Neutrophil (primary cell): ENCODE measurements around the gene MITF.

Source experiments
- H3K27ac ChIP-seq: fragments of 200-600 bp; sonication (generic); 2 replicates; pipeline ENCODE4 v1.5.1; 2016; ENCODE audit warnings: mild to moderate bottlenecking, moderate library complexity
- H3K27me3 ChIP-seq: fragments of 200-600 bp; sonication (generic); 2 replicates; pipeline ENCODE4 v1.6.0; 2016; ENCODE audit warnings: mild to moderate bottlenecking
- H3K36me3 ChIP-seq: fragments of 200-600 bp; sonication (generic); 2 replicates; pipeline ENCODE4 v1.5.1; 2017
- H3K4me1 ChIP-seq, 2 experiments: fragments of 200-600 bp in 1 of 2; sonication (generic) in 1 of 2; 1 replicate in 1 of 2; 2 replicates in 1 of 2; pipeline versions ENCODE4 v1.5.1 to v1.6.1; 2013 to 2016; ENCODE audit warnings: low read depth in 1 of 2, low read length in 1 of 2, mild to moderate bottlenecking in 1 of 2, moderate library complexity in 1 of 2; ENCODE audit not compliant: control insufficient read depth in 1 of 2, insufficient read depth in 1 of 2
- H3K4me3 ChIP-seq, 2 experiments: fragments of 200-600 bp in 1 of 2; sonication (generic) in 1 of 2; 1 replicate in 1 of 2; 2 replicates in 1 of 2; pipeline ENCODE4 v1.5.1; 2013 to 2016; ENCODE audit warnings: low read depth in 1 of 2, low read length in 1 of 2, mild to moderate bottlenecking in 1 of 2, moderate library complexity in 1 of 2
- H3K9me3 ChIP-seq: fragments of 200-600 bp; sonication (generic); 2 replicates; pipeline ENCODE4 v1.5.1; 2016
- TF ChIP-seq, protein P1 (sequence below): fragments of 200-600 bp; sonication (generic); IDR thresholded peaks from 2 replicates; pipeline ENCODE4 v1.5.1; 2016; ENCODE audit warnings: antibody characterized with exemption

MITF gene, protein sequence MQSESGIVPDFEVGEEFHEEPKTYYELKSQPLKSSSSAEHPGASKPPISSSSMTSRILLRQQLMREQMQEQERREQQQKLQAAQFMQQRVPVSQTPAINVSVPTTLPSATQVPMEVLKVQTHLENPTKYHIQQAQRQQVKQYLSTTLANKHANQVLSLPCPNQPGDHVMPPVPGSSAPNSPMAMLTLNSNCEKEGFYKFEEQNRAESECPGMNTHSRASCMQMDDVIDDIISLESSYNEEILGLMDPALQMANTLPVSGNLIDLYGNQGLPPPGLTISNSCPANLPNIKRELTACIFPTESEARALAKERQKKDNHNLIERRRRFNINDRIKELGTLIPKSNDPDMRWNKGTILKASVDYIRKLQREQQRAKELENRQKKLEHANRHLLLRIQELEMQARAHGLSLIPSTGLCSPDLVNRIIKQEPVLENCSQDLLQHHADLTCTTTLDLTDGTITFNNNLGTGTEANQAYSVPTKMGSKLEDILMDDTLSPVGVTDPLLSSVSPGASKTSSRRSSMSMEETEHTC

DNA sequence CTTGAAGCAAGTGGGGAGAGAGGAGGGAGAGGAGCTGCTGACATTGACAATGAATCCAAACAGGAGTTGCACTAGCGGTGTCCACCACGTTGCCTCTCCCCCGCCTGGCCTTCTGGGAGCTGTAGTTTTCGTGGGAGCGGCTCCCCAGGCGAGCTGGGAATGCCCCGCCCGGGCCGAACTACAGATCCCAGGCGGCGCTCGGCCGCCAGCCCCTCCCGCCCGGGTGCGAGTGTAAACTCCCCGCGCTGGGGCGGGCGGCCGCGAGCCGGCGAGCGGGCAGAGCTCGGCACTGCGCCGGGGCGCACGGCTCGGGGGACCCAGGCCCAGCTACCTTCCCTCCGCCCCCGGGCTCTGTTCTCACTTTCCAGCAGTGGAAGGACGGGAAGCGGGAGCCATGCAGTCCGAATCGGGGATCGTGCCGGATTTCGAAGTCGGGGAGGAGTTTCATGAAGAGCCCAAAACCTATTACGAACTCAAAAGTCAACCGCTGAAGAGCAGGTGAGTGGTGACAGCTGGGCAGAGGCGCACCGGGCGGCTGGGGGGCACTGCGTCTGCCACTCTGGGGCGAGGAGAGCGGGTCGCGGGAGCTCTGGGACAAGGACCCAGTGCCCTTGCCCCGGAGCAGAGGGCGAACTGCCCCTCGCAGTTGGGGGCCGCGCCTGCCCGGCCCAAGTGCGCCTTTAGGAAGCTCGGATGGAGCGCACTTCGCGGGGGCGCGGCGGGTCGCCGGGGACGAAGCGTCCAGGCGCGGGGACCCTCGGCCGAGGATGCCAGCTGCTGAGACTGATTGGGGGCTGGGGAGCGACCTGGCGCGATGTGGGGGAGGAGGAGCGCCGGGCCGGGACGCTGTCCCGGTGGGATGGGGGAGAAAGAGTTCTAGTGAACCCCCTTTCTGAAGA is at the start of gene MITF:
Gene MITF, plus strand, starts transcription at position 261 of the 899 bp plus-strand sequence. Its CDS starts 134 bp downstream, at position 395.
- H3K4me1 ChIP-seq, result peaks cover 6 to 17% of the 10 kb centered on the region in 2 experiments
- H3K4me3 ChIP-seq, result peak within 1 kb of the TSS; percentile 16 to 31
- H3K27ac ChIP-seq, result no peak within 1 kb of the TSS
- TF ChIP-seq, protein P1, sequence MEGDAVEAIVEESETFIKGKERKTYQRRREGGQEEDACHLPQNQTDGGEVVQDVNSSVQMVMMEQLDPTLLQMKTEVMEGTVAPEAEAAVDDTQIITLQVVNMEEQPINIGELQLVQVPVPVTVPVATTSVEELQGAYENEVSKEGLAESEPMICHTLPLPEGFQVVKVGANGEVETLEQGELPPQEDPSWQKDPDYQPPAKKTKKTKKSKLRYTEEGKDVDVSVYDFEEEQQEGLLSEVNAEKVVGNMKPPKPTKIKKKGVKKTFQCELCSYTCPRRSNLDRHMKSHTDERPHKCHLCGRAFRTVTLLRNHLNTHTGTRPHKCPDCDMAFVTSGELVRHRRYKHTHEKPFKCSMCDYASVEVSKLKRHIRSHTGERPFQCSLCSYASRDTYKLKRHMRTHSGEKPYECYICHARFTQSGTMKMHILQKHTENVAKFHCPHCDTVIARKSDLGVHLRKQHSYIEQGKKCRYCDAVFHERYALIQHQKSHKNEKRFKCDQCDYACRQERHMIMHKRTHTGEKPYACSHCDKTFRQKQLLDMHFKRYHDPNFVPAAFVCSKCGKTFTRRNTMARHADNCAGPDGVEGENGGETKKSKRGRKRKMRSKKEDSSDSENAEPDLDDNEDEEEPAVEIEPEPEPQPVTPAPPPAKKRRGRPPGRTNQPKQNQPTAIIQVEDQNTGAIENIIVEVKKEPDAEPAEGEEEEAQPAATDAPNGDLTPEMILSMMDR, result no peak
- no peaks in the 10 kb centered on the region for H3K36me3 ChIP-seq
- peaks cover 84% of the 10 kb centered on the region for H3K27me3 ChIP-seq
- H3K9me3 ChIP-seq, result no peaks in the 10 kb centered on the region

DNA sequence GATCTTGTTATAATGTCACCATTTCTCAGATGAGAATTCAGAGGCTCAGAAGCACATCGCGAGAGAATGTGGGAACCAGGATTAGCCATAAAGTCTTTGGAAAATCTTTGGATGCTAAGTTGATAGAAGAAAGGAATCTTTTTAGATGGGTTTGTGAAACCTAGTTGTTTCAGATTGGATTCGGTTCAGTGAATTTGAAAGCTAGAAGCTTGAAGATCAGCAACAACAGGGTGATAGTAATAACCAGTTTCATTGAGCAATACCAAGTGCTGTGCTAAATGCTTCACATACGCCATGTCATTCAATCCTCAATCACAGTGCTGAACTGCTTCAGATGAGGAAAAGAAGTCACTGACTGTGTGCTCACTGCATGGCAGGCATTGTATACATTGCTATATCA is 47.4 kb upstream of the MITF start:
- H3K27ac ChIP-seq, result no peak overlapping the region
- H3K4me3 ChIP-seq, result no peak overlapping the region
- no peaks in the 10 kb centered on the region for H3K9me3 ChIP-seq
- peaks cover 6% of the 10 kb centered on the region for H3K27me3 ChIP-seq
- no peaks in the 10 kb centered on the region for H3K36me3 ChIP-seq
- H3K4me1 ChIP-seq, result no peaks in the 10 kb centered on the region
- TF ChIP-seq, protein P1, result no peak

DNA sequence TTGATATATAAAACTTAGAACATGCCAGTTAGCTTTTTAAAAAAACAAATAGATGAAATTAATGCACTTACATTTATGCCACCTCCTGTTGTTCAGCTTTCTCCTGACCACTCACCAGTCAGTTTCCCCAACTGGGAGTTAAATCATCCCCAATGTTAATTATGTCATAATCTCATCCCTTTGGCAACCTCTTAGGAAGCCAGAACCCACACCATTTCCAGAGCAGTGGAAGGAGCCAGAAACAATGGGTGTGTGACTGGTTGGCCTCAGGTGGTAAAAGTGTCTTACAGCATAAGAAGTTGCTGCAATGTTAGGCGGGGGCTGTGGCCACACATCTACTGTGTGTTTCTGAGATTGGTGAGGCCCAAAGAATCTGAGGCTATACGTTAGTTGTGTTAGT is 46.5 kb upstream of the MITF start:
- TF ChIP-seq, protein P1, result no peak
- Histone ChIP-seq H3K4me1 (no peaks in the 10 kb centered on the region), H3K27ac (no peak overlapping the region), H3K9me3 (no peaks in the 10 kb centered on the region), H3K36me3 (no peaks in the 10 kb centered on the region), H3K4me3 (no peak overlapping the region), H3K27me3 (peaks cover 6% of the 10 kb centered on the region)

DNA sequence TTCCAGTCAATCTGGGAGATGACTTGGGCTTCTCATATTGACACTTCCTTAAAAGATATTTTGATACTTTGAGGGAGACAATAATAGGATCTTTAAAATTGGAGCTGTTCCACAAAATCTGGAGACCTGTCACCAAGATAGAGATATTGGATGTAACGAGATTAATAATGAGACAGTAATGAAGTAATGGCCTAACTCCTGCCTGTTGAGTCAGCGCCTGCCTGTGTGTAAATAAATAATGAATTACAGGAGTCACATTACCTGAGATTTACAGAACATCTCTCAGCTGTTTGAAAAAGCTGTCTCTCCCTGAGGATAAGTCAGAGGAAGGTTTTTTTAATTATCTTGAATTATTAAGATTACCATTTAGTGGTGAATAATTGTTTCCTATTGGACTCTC is 43.8 kb upstream of the MITF start:
- TF ChIP-seq, protein P1, result no peak
- no peak overlapping the region for H3K27ac ChIP-seq

DNA sequence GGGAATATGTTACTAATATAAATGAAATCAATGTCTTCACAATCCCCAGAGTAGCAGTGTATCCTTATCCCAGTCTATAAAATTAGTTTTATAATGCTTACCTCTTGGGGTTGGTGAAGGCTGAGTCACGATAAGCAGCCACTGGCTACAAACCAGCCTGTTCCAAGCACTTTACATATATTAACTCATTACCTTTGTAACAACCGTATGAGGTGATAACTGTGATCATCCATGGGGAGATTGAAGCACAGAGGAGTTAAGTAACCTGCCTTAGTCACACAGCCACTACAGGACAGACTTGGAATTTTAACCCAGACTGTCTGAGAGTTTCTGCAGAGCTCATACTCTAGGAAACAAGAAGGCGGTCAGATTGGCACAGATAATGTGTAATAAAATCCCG is 43.3 kb upstream of the MITF start:
- Histone ChIP-seq H3K27ac (no peak overlapping the region), H3K36me3 (no peaks in the 10 kb centered on the region), H3K9me3 (no peaks in the 10 kb centered on the region), H3K4me3 (no peak overlapping the region), H3K27me3 (no peaks in the 10 kb centered on the region), H3K4me1 (no peaks in the 10 kb centered on the region)
- TF ChIP-seq, protein P1, result no peak

More for the DNA sequence above, 43.8 kb upstream of the MITF start:
- Histone ChIP-seq H3K36me3 (no peaks in the 10 kb centered on the region), H3K4me3 (no peak overlapping the region), H3K27me3 (no peaks in the 10 kb centered on the region), H3K9me3 (no peaks in the 10 kb centered on the region), H3K4me1 (no peaks in the 10 kb centered on the region)
